ENCODE data around the gene GASK1B. TPM values are rescaled to one million over a fixed set of nuclear protein-coding genes. Genes with fewer than 3 reads are reported as not detected.

GASK1B gene
- total RNA-seq, 1 experiment from 2014 or later = 1.3 TPM

DNA sequence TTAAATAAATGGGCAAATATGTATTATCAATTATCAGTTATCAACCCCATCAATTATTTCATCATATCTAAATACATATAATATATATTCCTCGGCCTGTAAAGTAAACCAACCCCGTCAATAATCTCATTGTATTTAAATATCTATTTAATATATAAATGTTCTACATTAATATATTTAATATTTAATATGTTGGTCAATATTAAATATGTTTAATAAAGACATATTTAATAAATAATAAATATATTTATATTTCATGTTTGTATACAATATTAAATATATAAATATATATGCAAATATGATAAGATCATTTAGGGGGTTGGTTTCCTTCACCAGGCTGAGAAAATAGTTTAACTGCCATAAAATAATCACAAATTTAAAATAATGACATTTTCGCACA is 31.1 kb upstream of the GASK1B start:
- H3K9me3 ChIP-seq (ENCODE audit: control insufficient read depth in 1 of 2, insufficient read depth in 1 of 2, low read depth in 1 of 2, low read length in 2 of 2) = no peaks in the 10 kb centered on the region
- H3K27ac ChIP-seq (ENCODE audit: low read depth, low read length) = no peak overlapping the region
- intact Hi-C loops (cut with micrococcal nuclease) = no loop called here
- BruUV-seq (replicated peaks) = no TSS peak
- TF ChIP-seq JUND (IDR thresholded peaks at IDR 0.05) (no peak), CBX3 (IDR thresholded peaks at IDR 0.05; ENCODE audit: low read depth) (no peak), ELF1 (IDR thresholded peaks at IDR 0.05; ENCODE audit: borderline replicate concordance, low read depth) (no peak), POLR2AphosphoS5 (IDR thresholded peaks at IDR 0.05; ENCODE audit: low read depth, low read length) (no peak), EZH2 (IDR thresholded peaks at IDR 0.05) (no peak), CEBPB (IDR thresholded peaks at IDR 0.05; ENCODE audit: low read depth) (no peak), SIN3A (IDR thresholded peaks at IDR 0.05; ENCODE audit: low read depth) (no peak), RAD21 (IDR thresholded peaks at IDR 0.05; ENCODE audit: low read depth) (no peak), ZNF274 (IDR thresholded peaks at IDR 0.05; ENCODE audit: low read depth, low read length) (no peak), YY1 (IDR thresholded peaks at IDR 0.05; ENCODE audit: extremely low read depth, insufficient replicate concordance, low read depth, low read length) (no peak), TCF7L2 (IDR thresholded peaks at IDR 0.05; ENCODE audit: borderline replicate concordance, extremely low read depth, insufficient read depth, insufficient read length) (no peak), REST (IDR thresholded peaks at IDR 0.05; ENCODE audit: low read depth) (no peak), SP1 (IDR thresholded peaks at IDR 0.05; ENCODE audit: low read depth) (no peak), POLR2A (IDR thresholded peaks at IDR 0.05; ENCODE audit: borderline replicate concordance, extremely low read depth, insufficient read depth, insufficient read length) (no peak), SRF (IDR thresholded peaks at IDR 0.05; ENCODE audit: low read depth) (no peak), ZBTB33 (IDR thresholded peaks at IDR 0.05; ENCODE audit: extremely low read depth, insufficient replicate concordance, low read length) (no peak), EGR1 (IDR thresholded peaks at IDR 0.05; ENCODE audit: low read depth) (no peak)
- TF ChIP-seq, protein P1, sequence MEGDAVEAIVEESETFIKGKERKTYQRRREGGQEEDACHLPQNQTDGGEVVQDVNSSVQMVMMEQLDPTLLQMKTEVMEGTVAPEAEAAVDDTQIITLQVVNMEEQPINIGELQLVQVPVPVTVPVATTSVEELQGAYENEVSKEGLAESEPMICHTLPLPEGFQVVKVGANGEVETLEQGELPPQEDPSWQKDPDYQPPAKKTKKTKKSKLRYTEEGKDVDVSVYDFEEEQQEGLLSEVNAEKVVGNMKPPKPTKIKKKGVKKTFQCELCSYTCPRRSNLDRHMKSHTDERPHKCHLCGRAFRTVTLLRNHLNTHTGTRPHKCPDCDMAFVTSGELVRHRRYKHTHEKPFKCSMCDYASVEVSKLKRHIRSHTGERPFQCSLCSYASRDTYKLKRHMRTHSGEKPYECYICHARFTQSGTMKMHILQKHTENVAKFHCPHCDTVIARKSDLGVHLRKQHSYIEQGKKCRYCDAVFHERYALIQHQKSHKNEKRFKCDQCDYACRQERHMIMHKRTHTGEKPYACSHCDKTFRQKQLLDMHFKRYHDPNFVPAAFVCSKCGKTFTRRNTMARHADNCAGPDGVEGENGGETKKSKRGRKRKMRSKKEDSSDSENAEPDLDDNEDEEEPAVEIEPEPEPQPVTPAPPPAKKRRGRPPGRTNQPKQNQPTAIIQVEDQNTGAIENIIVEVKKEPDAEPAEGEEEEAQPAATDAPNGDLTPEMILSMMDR (IDR thresholded peaks at IDR 0.05 in 2 of 3, conservative IDR thresholded peaks at IDR 0.05 in 1 of 3; ENCODE audit: borderline replicate concordance in 1 of 3, insufficient read depth in 1 of 3, low read depth in 2 of 3, low read length in 2 of 3) = no peak
- TF ChIP-seq, protein P2, sequence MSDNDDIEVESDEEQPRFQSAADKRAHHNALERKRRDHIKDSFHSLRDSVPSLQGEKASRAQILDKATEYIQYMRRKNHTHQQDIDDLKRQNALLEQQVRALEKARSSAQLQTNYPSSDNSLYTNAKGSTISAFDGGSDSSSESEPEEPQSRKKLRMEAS (IDR thresholded peaks at IDR 0.05) = no peak
- ChIA-PET POLR2A (no interaction called here), RAD21 (ENCODE audit: low non-redundant PET in 1 of 2, low total read pairs in 2 of 2, uncharacterized antibody in 2 of 2, unreplicated experiment in 2 of 2) (no interaction called here), CTCF (no interaction called here)
- no peak overlapping the region for H3K4me2 ChIP-seq (ENCODE audit: low read length)
- ATAC-seq = no peak
- no peak overlapping the region for H3K4me3 ChIP-seq (replicated peaks in 1 of 2; ENCODE audit: low read depth in 1 of 2, low read length in 2 of 2)
- no peaks in the 10 kb centered on the region for H3K27me3 ChIP-seq (ENCODE audit: insufficient read depth, low read length)
- no peaks in the 10 kb centered on the region for H3K9me2 ChIP-seq (ENCODE audit: insufficient read depth)
- no peaks in the 10 kb centered on the region for H3K79me2 ChIP-seq (ENCODE audit: insufficient read depth, low read length)
- no peaks in the 10 kb centered on the region for H4K20me1 ChIP-seq (ENCODE audit: insufficient read depth)
- H3K36me3 ChIP-seq (ENCODE audit: control insufficient read depth in 1 of 2, insufficient read depth in 2 of 2, low read length in 2 of 2) = no peaks in the 10 kb centered on the region
- H3K4me1 ChIP-seq (ENCODE audit: control insufficient read depth in 1 of 2, insufficient read depth in 2 of 2, low read length in 2 of 2) = no peaks in the 10 kb centered on the region
- H2AFZ ChIP-seq (ENCODE audit: low read depth, low read length, poor library complexity, severe bottlenecking) = peak overlapping the region; percentile 43
- no peak for DNase-seq (ENCODE audit: low read depth, low spot score)
- no peak overlapping the region for H3K9ac ChIP-seq (ENCODE audit: low read length)

Measured in HCT116 (cell line).